OCI-LY1 (cell line): ENCODE measurements around the gene RALBP1.

Experiments
- H2AFZ ChIP-seq: fragments of 200-600 bp; sonication (generic), shearing (Covaris generic); 2 replicates; pipeline ENCODE4 v1.6.0; 2014; ENCODE audit warnings: antibody characterized with exemption, mild to moderate bottlenecking, low read length
- H3F3A ChIP-seq: fragments of 200-600 bp; sonication (generic), shearing (Covaris generic); 2 replicates; pipeline ENCODE4 v1.6.0; 2014; ENCODE audit warnings: mild to moderate bottlenecking, antibody characterized with exemption, low read length, moderate library complexity; ENCODE audit not compliant: insufficient read depth
- H3K27ac ChIP-seq: fragments of 200-600 bp; sonication (generic); 2 replicates; pipeline ENCODE4 v1.5.1; 2014; ENCODE audit warnings: low read length, mixed run types, mild to moderate bottlenecking, low read depth; ENCODE audit not compliant: poor library complexity, severe bottlenecking
- H3K27me3 ChIP-seq: fragments of 200-600 bp; sonication (generic); 2 replicates; pipeline ENCODE4 v1.6.0; 2014; ENCODE audit warnings: antibody characterized with exemption, mild to moderate bottlenecking, low read length, moderate library complexity; ENCODE audit not compliant: insufficient read depth
- H3K36me3 ChIP-seq: fragments of 200-600 bp; sonication (generic); 2 replicates; pipeline ENCODE4 v1.6.1; 2014; ENCODE audit warnings: mild to moderate bottlenecking, antibody characterized with exemption, low read length, moderate library complexity, mixed read lengths; ENCODE audit not compliant: insufficient read depth
- H3K4me1 ChIP-seq: fragments of 200-600 bp; sonication (generic); 2 replicates; pipeline ENCODE4 v1.5.1; 2014; ENCODE audit warnings: mild to moderate bottlenecking, low read length, moderate library complexity; ENCODE audit not compliant: insufficient read depth, severe bottlenecking
- H3K4me2 ChIP-seq: fragments of 200-600 bp; sonication (generic), shearing (Covaris generic); 2 replicates; pipeline ENCODE4 v1.6.1; 2014; ENCODE audit warnings: low read length
- H3K4me3 ChIP-seq: fragments of 200-600 bp; sonication (generic); 2 replicates; pipeline ENCODE4 v1.5.1; 2014; ENCODE audit warnings: low read length, low read depth, mild to moderate bottlenecking, mixed read lengths; ENCODE audit not compliant: poor library complexity, severe bottlenecking
- H3K79me2 ChIP-seq: fragments of 200-600 bp; shearing (Covaris generic); 2 replicates; pipeline ENCODE4 v1.6.1; 2016; ENCODE audit warnings: mixed run types, low read length, mixed read lengths; ENCODE audit not compliant: insufficient read depth
- H3K9ac ChIP-seq: fragments of 200-600 bp; sonication (generic), shearing (Covaris generic); 2 replicates; pipeline ENCODE4 v1.6.1; 2014; ENCODE audit warnings: mild to moderate bottlenecking, low read length, mixed read lengths
- H3K9me2 ChIP-seq: fragments of 200-600 bp; sonication (generic), shearing (Covaris generic); 2 replicates; pipeline ENCODE4 v1.6.1; 2014; ENCODE audit warnings: low read depth, mild to moderate bottlenecking, low read length, mixed read lengths
- H3K9me3 ChIP-seq: fragments of 200-600 bp; shearing (Covaris generic); 2 replicates; pipeline ENCODE4 v1.6.1; 2014; ENCODE audit warnings: low read length, mixed read lengths
- H4K20me1 ChIP-seq: fragments of 200-600 bp; sonication (generic), shearing (Covaris generic); 2 replicates; pipeline ENCODE4 v1.6.0; 2016; ENCODE audit warnings: mild to moderate bottlenecking, low read length; ENCODE audit not compliant: insufficient read depth
- CTCF ChIP-seq: fragments of 200-600 bp; sonication (generic), shearing (Covaris generic); IDR thresholded peaks from 2 replicates; pipeline ENCODE4 v1.5.1; 2017; ENCODE audit warnings: mild to moderate bottlenecking, antibody characterized with exemption, low read length, moderate library complexity, mixed read lengths
- EZH2 ChIP-seq: fragments of 200-600 bp; sonication (generic), shearing (Covaris generic); IDR thresholded peaks from 2 replicates; pipeline ENCODE4 v1.8.0; 2017; ENCODE audit warnings: borderline replicate concordance, mixed run types, mild to moderate bottlenecking, antibody characterized with exemption, low read length, moderate library complexity, mixed read lengths

The RALBP1 gene

DNA sequence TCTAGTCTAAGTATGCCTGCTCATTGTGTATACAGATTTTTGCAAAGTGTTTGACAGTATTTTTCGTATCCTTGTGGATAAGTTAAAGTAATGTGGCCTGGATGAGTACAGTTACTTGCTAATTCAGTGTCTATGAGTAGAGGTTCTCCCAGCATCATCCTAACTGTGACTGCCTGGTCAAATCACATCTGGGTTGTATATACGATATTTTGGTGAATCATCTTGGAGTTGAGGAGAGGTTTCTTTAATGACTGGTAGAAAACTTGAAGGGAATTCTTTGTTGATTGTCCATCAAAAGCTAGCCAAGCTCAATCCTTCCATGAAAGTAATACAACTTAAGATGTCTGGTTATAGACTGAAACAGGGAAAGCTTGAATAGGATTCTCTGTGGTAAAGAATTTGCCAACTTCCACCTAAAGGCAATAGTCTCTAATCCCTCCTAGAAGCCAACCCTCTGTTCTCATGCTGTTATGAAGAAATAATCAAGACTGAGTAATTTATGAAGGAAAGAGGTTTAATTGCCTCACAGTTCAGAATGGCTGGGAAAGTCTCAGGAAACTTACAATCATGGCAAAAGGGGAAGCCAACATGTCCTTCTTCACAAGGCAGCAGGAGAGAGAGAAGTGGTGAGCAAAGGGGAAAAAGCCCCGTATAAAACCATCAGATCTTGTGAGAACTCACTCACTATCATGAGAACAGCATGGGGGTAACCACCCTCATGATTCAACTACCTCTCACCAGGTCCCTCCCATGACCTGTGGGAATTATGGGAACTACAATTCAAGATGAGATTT is 19.4 kb upstream of the RALBP1 start:
- H4K20me1 ChIP-seq, result no peaks in the 10 kb centered on the region
- no peak overlapping the region for H2AFZ ChIP-seq
- no peaks in the 10 kb centered on the region for H3K27me3 ChIP-seq
- H3K4me3 ChIP-seq, result no peak overlapping the region
- no peaks in the 10 kb centered on the region for H3K9me2 ChIP-seq
- no peaks in the 10 kb centered on the region for H3F3A ChIP-seq
- H3K79me2 ChIP-seq, result no peaks in the 10 kb centered on the region
- H3K4me2 ChIP-seq, result no peak overlapping the region
- no peak for TF ChIP-seq EZH2
- no peak for TF ChIP-seq CTCF
- no peaks in the 10 kb centered on the region for H3K4me1 ChIP-seq
- H3K9ac ChIP-seq, result no peak overlapping the region
- H3K27ac ChIP-seq, result no peak overlapping the region
- peaks cover 5% of the 10 kb centered on the region; the same call in 1 of the 2 replicates for H3K9me3 ChIP-seq
- H3K36me3 ChIP-seq, result no peaks in the 10 kb centered on the region; the same call in 1 of the 2 replicates

DNA sequence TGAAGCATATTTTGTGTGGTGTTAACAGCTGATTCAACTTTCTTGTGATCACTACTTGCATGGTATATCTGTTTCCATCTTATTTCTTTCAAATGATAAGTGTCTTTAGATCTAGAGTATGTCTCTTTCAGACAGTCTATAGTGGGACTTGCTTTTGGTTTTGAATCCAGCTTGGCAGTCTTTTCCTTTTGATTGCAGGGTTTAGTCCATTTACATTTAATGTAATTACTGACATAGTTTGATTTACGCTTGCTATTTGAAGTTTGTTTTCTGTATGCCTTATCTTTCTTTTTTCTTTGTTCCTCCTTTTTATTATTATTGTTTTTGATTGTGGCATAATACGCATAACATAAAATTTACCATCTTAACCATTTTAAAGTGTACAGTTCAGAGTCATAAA is 9.2 kb upstream of the RALBP1 start:
- Histone ChIP-seq H3K27me3 (no peaks in the 10 kb centered on the region), H3K4me1 (no peaks in the 10 kb centered on the region), H3K9me2 (no peaks in the 10 kb centered on the region), H3F3A (no peaks in the 10 kb centered on the region), H3K9ac (no peak overlapping the region), H4K20me1 (no peaks in the 10 kb centered on the region), H2AFZ (no peak overlapping the region), H3K4me3 (no peak overlapping the region), H3K79me2 (no peaks in the 10 kb centered on the region), H3K36me3 (no peaks in the 10 kb centered on the region), H3K27ac (no peak overlapping the region), H3K9me3 (peaks cover 16% of the 10 kb centered on the region), H3K4me2 (no peak overlapping the region)
- TF ChIP-seq EZH2 (no peak), CTCF (no peak)

DNA sequence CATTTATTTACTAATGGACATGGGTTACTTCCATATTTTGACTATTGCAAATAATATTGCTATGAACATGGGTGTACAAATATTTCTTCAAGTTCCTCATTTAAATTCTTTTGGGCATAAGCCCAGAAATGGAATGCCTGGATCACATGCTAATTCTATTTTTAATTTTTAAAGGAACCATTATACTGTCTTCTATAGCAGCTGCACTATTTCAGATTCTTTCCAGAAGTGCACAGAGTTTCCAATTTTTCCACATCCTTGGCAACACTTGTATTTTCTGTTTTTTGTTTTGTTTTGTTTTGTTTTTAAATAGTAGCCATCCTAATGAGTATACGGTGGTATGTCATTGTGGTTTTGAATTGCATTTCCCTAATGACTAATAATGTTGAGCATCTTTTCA is 8.5 kb upstream of the RALBP1 start:
- Histone ChIP-seq H3K79me2 (no peaks in the 10 kb centered on the region), H3F3A (no peaks in the 10 kb centered on the region), H3K9me3 (peaks cover 16% of the 10 kb centered on the region), H3K36me3 (no peaks in the 10 kb centered on the region), H3K4me3 (no peak overlapping the region), H3K27me3 (no peaks in the 10 kb centered on the region), H4K20me1 (no peaks in the 10 kb centered on the region), H3K4me1 (no peaks in the 10 kb centered on the region), H3K27ac (no peak overlapping the region), H3K9ac (no peak overlapping the region), H3K9me2 (no peaks in the 10 kb centered on the region), H2AFZ (no peak overlapping the region), H3K4me2 (no peak overlapping the region)
- TF ChIP-seq CTCF (no peak), EZH2 (no peak)
